Activated CD4-positive, alpha-beta memory T cell treated with anti-CD3 and anti-CD28 coated beads for 36 hours (primary cell): ENCODE data around the gene TRAPPC1. TPM values are rescaled to one million over a fixed set of nuclear protein-coding genes. Genes with fewer than 3 reads are reported as not detected.

Experiments
- CTCF ChIA-PET: fragments of 350-600 bp; sonication (Branson Sonifier 250); formaldehyde crosslinking; loops from one replicate; lab custom pipeline; 2021; ENCODE audit warnings: antibody characterized with exemption, inconsistent platforms; lab: Charles Lee
- POLR2A ChIA-PET: fragments of 350-600 bp; sonication (Branson Sonifier 250); formaldehyde crosslinking; loops from one replicate; lab custom pipeline; 2021; ENCODE audit warnings: antibody characterized with exemption; lab: Charles Lee
- DNase-seq: peaks from one replicate; pipeline ENCODE4 v3.0.0-alpha.2; 2020
- H3K27ac Mint-ChIP-seq: one replicate; pipeline ENCODE4 v1.8.0; 2021; ENCODE audit warnings: mixed read lengths
- H3K27me3 Mint-ChIP-seq: one replicate; pipeline ENCODE4 v1.8.0; 2021; ENCODE audit warnings: mixed read lengths
- H3K36me3 Mint-ChIP-seq: one replicate; pipeline ENCODE4 v1.8.0; 2021; ENCODE audit warnings: mixed read lengths
- H3K4me1 Mint-ChIP-seq: one replicate; pipeline ENCODE4 v1.8.0; 2021; ENCODE audit warnings: low read depth, mixed read lengths
- H3K4me3 Mint-ChIP-seq: one replicate; pipeline ENCODE4 v1.8.0; 2021; ENCODE audit warnings: mild to moderate bottlenecking, mixed read lengths
- H3K9me3 Mint-ChIP-seq: one replicate; pipeline ENCODE4 v1.8.0; 2021; ENCODE audit warnings: mixed read lengths
- intact Hi-C: fragments of 100-400 bp; cut with micrococcal nuclease; formaldehyde crosslinking; loops from one replicate; pipeline ENCODE4 v1.15.1; 2023
- total RNA-seq, 2 experiments: library from RNA; stranded (reverse); gene quantifications; one replicate each; pipeline ENCODE4 v1.2.3, GENCODE V29; 2021

The TRAPPC1 gene
- total RNA-seq, 2 experiments from 2014 or later, result 197 to 201 TPM

- POLR2A ChIA-PET, result interaction anchor here (0.6 to 2.2 kb wide), 6 partner anchors 15 to 302 kb away, joined by 3 to 19 read pairs (median 4); partner anchors contain the start of genes CYB5D1, MPDU1, NAA38 and RNF227
- peak; percentile 61 for DNase-seq
- Mint-ChIP-seq H3K36me3 (peaks cover 18% of the 10 kb centered on the region), H3K4me3 (peak overlapping the region; percentile 57), H3K27me3 (no peaks in the 10 kb centered on the region), H3K9me3 (no peaks in the 10 kb centered on the region), H3K4me1 (no peaks in the 10 kb centered on the region), H3K27ac (no peak overlapping the region)
- intact Hi-C loops, result loop anchor here (2.0 kb wide), 2 partner anchors 313 to 497 kb away; partner anchors contain the start of gene RPL26
- CTCF ChIA-PET, result interaction anchor here (1.0 to 2.2 kb wide), 5 partner anchors 13 to 105 kb away, joined by 3 to 10 read pairs (median 5); partner anchors contain the start of genes CYB5D1 and NAA38
These were observed 46.1 kb downstream of the TRAPPC1 start for GRCh38 chr17:7885367-7886226.

- ChIA-PET CTCF (interaction anchor here (0.6 to 2.2 kb wide), 3 partner anchors 48 to 229 kb away, joined by 3 to 6 read pairs (median 3); no protein-coding TSS in a partner anchor), POLR2A (interaction anchor here (1.7 to 2.2 kb wide), 2 partner anchors 28 to 31 kb away, joined by 4 to 19 read pairs; partner anchors contain the start of genes CYB5D1, NAA38 and RNF227)
- no peaks in the 10 kb centered on the region for H3K4me1 Mint-ChIP-seq
- H3K27ac Mint-ChIP-seq, result peak overlapping the region; percentile 84
- no peaks in the 10 kb centered on the region for H3K9me3 Mint-ChIP-seq
- intact Hi-C loops, result no loop called here
- H3K36me3 Mint-ChIP-seq, result peaks cover 10% of the 10 kb centered on the region
- H3K4me3 Mint-ChIP-seq, result peak overlapping the region; percentile 69
- no peaks in the 10 kb centered on the region for H3K27me3 Mint-ChIP-seq
- peak; percentile 42 for DNase-seq
These were observed 47.0 kb downstream of the TRAPPC1 start for GRCh38 chr17:7884581-7885366.

- H3K27me3 Mint-ChIP-seq, result no peaks in the 10 kb centered on the region
- H3K36me3 Mint-ChIP-seq, result peaks cover 5% of the 10 kb centered on the region
- H3K4me1 Mint-ChIP-seq, result no peaks in the 10 kb centered on the region
- H3K4me3 Mint-ChIP-seq, result peak overlapping the region; percentile 69
- intact Hi-C loops, result no loop called here
- no peaks in the 10 kb centered on the region for H3K9me3 Mint-ChIP-seq
- DNase-seq, result peak; percentile 53
- CTCF ChIA-PET, result interaction anchor here (0.6 to 1.1 kb wide), 3 partner anchors 47 to 230 kb away, joined by 3 read pairs; no protein-coding TSS in a partner anchor
- peak overlapping the region; percentile 86 for H3K27ac Mint-ChIP-seq
- POLR2A ChIA-PET, result interaction anchor here (0.6 kb wide), 1 partner anchor 41 kb away, joined by 3 read pairs; no protein-coding TSS in a partner anchor
These were observed 47.9 kb downstream of the TRAPPC1 start for GRCh38 chr17:7883781-7884386.

- intact Hi-C loops, result no loop called here
- POLR2A ChIA-PET, result no interaction called here
- Mint-ChIP-seq H3K27me3 (no peaks in the 10 kb centered on the region), H3K36me3 (peaks cover 5% of the 10 kb centered on the region), H3K27ac (no peak overlapping the region), H3K4me3 (no peak overlapping the region), H3K9me3 (no peaks in the 10 kb centered on the region), H3K4me1 (no peaks in the 10 kb centered on the region)
- no peak for DNase-seq
- CTCF ChIA-PET, result interaction anchor here (0.7 to 1.0 kb wide), 4 partner anchors 15 to 556 kb away, joined by 3 to 6 read pairs (median 3); no protein-coding TSS in a partner anchor
These were observed 49.1 kb downstream of the TRAPPC1 start for GRCh38 chr17:7882629-7883028.

GRCh38 chr17:7882068-7882467, 49.7 kb downstream of the TRAPPC1 start:
- Mint-ChIP-seq H3K4me1 (no peaks in the 10 kb centered on the region), H3K27me3 (no peaks in the 10 kb centered on the region), H3K4me3 (no peak overlapping the region), H3K36me3 (peaks cover 5% of the 10 kb centered on the region), H3K27ac (no peak overlapping the region), H3K9me3 (no peaks in the 10 kb centered on the region)
- DNase-seq, result no peak
- intact Hi-C loops, result no loop called here
- CTCF ChIA-PET, result interaction anchor here (1.0 kb wide), 1 partner anchor 108 kb away, joined by 3 read pairs; no protein-coding TSS in a partner anchor
- POLR2A ChIA-PET, result no interaction called here

- Mint-ChIP-seq H3K4me1 (no peaks in the 10 kb centered on the region), H3K9me3 (no peaks in the 10 kb centered on the region), H3K27ac (no peak overlapping the region), H3K27me3 (no peaks in the 10 kb centered on the region), H3K36me3 (peaks cover 5% of the 10 kb centered on the region), H3K4me3 (no peak overlapping the region)
- no peak for DNase-seq
- ChIA-PET POLR2A (no interaction called here), CTCF (no interaction called here)
- intact Hi-C loops, result no loop called here
These were observed 50.3 kb downstream of the TRAPPC1 start for GRCh38 chr17:7881276-7882054.

Other genes starting within 250 kb of the TRAPPC1 start
- gene TP53, start 244.5 kb downstream of the TRAPPC1 start, total RNA-seq, result 100 to 1,000 TPM; 123 to 129 TPM
- gene WRAP53, start 243.5 kb downstream of the TRAPPC1 start, total RNA-seq, result 10 to 100 TPM; 20.2 to 23.3 TPM
- not detected for gene EFNB3, start 226.7 kb downstream of the TRAPPC1 start, total RNA-seq
- not detected for gene DNAH2, start 214.2 kb downstream of the TRAPPC1 start, total RNA-seq
- gene KDM6B, start 97.7 kb downstream of the TRAPPC1 start, total RNA-seq, result 10 to 100 TPM; 44.1 to 49.6 TPM
- gene TMEM88, start 76.9 kb downstream of the TRAPPC1 start, total RNA-seq, result 1 to 10 TPM; 2.2 to 2.4 TPM
- gene NAA38, start 74.4 kb downstream of the TRAPPC1 start, total RNA-seq, result 10 to 100 TPM; 68.2 to 74.7 TPM
- 1 to 10 TPM; 6.0 to 6.9 TPM for gene CYB5D1, start 73.9 kb downstream of the TRAPPC1 start, total RNA-seq
- 100 to 1,000 TPM; 120 to 133 TPM for gene CHD3, start 43.2 kb downstream of the TRAPPC1 start, total RNA-seq
- 1 to 10 TPM; 2.7 to 3.3 TPM for gene RNF227, start 15.7 kb downstream of the TRAPPC1 start, total RNA-seq
- gene KCNAB3, start 2.1 kb downstream of the TRAPPC1 start, total RNA-seq, result 1 to 10 TPM; 4.9 to 5.3 TPM
- gene CNTROB, start 260 bp upstream of the TRAPPC1 start, total RNA-seq, result 10 to 100 TPM; 45.9 to 50.1 TPM
- not detected for gene GUCY2D, start 70.7 kb upstream of the TRAPPC1 start, total RNA-seq
- gene ALOX15B, start 107.1 kb upstream of the TRAPPC1 start, total RNA-seq, result not detected
- gene ALOX12B, start 155.8 kb upstream of the TRAPPC1 start, total RNA-seq, result 1 to 10 TPM; 2.1 to 2.3 TPM
- under 1 TPM; 0.12 TPM for gene ALOXE3, start 186.6 kb upstream of the TRAPPC1 start, total RNA-seq
- gene HES7, start 192.2 kb upstream of the TRAPPC1 start, total RNA-seq, result 1 to 10 TPM; 2.5 to 2.8 TPM
- 10 to 100 TPM; 48.9 to 56.3 TPM for gene PER1, start 220.5 kb upstream of the TRAPPC1 start, total RNA-seq
- gene VAMP2, start 231.0 kb upstream of the TRAPPC1 start, total RNA-seq, result 10 to 100 TPM; 30.1 to 30.4 TPM
- 10 to 100 TPM; 32.6 to 35.3 TPM for gene TMEM107, start 244.4 kb upstream of the TRAPPC1 start, total RNA-seq